ENCODE measurements around the gene FAM3C.
"Not testable (repeated sequence)": the region's sequence is repeated elsewhere in the genome, so short reads cannot be mapped to it uniquely, and the experiment has no call there.

FAM3C gene

DNA sequence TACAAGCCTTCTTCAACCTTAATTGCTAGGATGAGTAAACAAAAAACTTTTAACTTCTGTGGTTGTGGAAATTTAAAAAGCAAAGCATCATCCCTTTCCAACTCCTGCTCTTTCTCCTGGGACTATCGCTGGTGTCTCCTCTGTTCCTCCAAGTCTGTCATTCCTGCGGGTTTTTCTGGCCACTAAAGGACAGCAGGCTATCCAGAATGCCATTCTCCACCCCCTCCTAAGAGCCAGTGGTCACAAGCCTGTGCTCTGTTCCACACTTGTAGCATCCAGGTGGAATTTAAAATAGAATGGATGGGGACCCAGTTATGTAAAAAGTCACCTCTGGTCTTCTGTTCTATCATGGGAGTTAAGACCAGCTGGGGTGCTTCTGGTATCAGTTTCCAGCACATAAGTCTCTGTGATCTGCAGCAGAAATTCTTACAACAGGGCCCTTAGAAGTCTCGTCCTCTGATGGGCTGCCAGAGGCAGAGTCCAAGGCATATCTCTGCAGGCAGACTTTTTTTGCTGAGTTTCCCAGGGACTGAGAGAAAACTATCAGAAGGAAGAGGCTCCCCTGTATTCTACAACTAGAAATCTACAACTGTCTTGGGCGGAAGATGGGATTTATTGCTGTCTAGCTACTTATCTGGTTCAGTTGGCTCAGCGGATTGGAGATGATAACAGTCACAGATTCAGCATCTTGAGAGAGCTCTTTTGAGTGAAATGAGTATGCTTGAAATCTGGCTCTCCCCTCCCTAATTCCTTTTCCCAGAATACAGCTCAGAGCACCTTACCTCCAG, 72.4 kb downstream of the FAM3C start:
- TF ChIP-seq, protein P1, sequence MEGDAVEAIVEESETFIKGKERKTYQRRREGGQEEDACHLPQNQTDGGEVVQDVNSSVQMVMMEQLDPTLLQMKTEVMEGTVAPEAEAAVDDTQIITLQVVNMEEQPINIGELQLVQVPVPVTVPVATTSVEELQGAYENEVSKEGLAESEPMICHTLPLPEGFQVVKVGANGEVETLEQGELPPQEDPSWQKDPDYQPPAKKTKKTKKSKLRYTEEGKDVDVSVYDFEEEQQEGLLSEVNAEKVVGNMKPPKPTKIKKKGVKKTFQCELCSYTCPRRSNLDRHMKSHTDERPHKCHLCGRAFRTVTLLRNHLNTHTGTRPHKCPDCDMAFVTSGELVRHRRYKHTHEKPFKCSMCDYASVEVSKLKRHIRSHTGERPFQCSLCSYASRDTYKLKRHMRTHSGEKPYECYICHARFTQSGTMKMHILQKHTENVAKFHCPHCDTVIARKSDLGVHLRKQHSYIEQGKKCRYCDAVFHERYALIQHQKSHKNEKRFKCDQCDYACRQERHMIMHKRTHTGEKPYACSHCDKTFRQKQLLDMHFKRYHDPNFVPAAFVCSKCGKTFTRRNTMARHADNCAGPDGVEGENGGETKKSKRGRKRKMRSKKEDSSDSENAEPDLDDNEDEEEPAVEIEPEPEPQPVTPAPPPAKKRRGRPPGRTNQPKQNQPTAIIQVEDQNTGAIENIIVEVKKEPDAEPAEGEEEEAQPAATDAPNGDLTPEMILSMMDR (IDR thresholded peaks at IDR 0.05; ENCODE audit: extremely low read depth, missing control alignments) = no peak
- DNase-seq (ENCODE audit: low spot score) = no peak

DNA sequence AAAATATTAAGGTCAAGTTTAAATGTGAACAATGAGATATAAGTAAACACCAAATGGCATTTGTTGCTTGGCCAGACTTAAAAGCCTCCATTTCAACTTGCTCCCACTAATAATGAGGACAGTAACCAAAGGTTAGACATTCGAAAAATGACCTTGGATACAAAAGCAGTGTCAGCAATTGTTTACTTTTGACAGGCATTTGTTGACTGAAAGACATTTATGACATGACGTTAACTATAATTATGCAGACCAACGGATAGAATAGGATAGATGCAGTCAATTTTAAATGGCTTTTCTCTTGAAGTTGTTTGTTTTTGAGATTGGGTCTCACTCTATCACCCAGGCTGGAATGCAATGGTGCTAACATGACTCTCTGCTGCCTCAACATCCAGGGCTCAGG, 73.6 kb downstream of the FAM3C start:
- TF ChIP-seq, protein P1 (IDR thresholded peaks at IDR 0.05; ENCODE audit: extremely low read depth, missing control alignments) = no peak
- DNase-seq (ENCODE audit: low spot score) = no peak

- not testable (repeated sequence) for DNase-seq (ENCODE audit: low spot score)
These were observed 80.9 kb downstream of the FAM3C start for GRCh38 chr7:121315170-121315569.

- peak; percentile 32 for DNase-seq (ENCODE audit: low spot score)
These were observed 82.1 kb downstream of the FAM3C start for GRCh38 chr7:121313793-121314676.

GRCh38 chr7:121313220-121313792, 82.8 kb downstream of the FAM3C start:
- TF ChIP-seq, protein P1 (IDR thresholded peaks at IDR 0.05; ENCODE audit: extremely low read depth, missing control alignments) = no peak
- DNase-seq (ENCODE audit: low spot score) = no peak

More at GRCh38 chr7:121313793-121314676, 82.1 kb downstream of the FAM3C start:
- TF ChIP-seq, protein P1 (IDR thresholded peaks at IDR 0.05; ENCODE audit: extremely low read depth, missing control alignments) = no peak

DNA sequence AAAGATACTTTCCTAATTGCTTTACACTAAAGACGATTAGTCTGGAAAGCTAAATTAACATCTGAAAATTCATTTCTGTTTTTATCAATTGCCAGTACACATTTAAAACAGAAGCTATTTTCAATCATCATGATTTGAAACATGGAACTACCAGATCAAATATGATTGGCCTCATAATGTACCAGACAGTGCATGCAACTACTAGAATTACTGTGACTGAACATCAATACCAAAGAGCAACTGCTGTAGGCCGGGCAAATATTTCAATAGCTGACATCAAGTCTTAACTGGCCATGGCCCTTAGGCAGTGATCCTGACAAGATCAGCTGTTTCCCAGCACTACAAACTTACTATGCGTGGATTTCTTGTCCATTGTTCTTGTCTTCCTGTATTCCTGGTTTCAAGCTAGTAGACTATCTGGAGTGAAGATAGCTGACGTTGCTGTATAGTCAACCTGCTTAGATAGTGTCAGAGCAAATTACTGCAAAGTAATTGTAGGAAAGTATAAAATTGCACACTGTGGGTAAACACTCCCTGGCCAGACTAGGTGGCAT, 89.0 kb downstream of the FAM3C start:
- no peak for DNase-seq (ENCODE audit: low spot score)

GRCh38 chr7:121306565-121306964, 89.5 kb downstream of the FAM3C start:
- TF ChIP-seq, protein P1 (IDR thresholded peaks at IDR 0.05; ENCODE audit: extremely low read depth, missing control alignments) = no peak
- DNase-seq (ENCODE audit: low spot score) = no peak

More for the DNA sequence above, 89.0 kb downstream of the FAM3C start:
- TF ChIP-seq, protein P1 (IDR thresholded peaks at IDR 0.05; ENCODE audit: extremely low read depth, missing control alignments) = no peak
